Ovary (tissue), 9 donors: ENCODE data around the gene RAB4A. TPM values are rescaled to one million over a fixed set of nuclear protein-coding genes. Genes with fewer than 3 reads are reported as not detected.

Experiments
- DNase-seq, 5 donors: peaks; one replicate each; pipeline ENCODE4 v3.0.0-alpha.2; 2019 to 2020
- H3K27ac ChIP-seq, 2 donors: fragments of 200-600 bp; one replicate each; pipeline versions ENCODE4 v1.5.1 to v1.8.0; 2019 to 2022
- H3K27me3 ChIP-seq: fragments of 200-600 bp; one replicate; pipeline ENCODE4 v1.8.0; 2022
- H3K36me3 ChIP-seq: fragments of 200-600 bp; sonication (generic); one replicate; pipeline ENCODE4 v1.5.1; 2019
- H3K4me1 ChIP-seq: one replicate; pipeline ENCODE4 v1.8.1; 2013; ENCODE audit warnings: mild to moderate bottlenecking, moderate library complexity; ENCODE audit not compliant: insufficient read depth
- H3K4me3 ChIP-seq: fragments of 200-600 bp; sonication (generic); one replicate; pipeline ENCODE4 v1.5.1; 2017
- H3K9me3 ChIP-seq, 2 donors: fragments of 200-600 bp in 1 of 2; sonication (generic) in 1 of 2; one replicate each; pipeline versions ENCODE4 v1.5.1 to v1.8.1; 2013 to 2019; ENCODE audit warnings: mild to moderate bottlenecking in 1 of 2, moderate library complexity in 1 of 2
- CTCF ChIP-seq, 3 donors: fragments of 450-650 bp in 2 of 3; fragments of 200-600 bp in 1 of 3; IDR thresholded peaks; one replicate each; pipeline versions ENCODE4 v1.5.1 to v1.8.0; 2016 to 2022; ENCODE audit warnings: antibody characterized with exemption in 3 of 3, mild to moderate bottlenecking in 1 of 3
- EP300 ChIP-seq: sonication (generic); formaldehyde crosslinking; IDR thresholded peaks from one replicate; pipeline ENCODE4 v1.6.1; 2017; ENCODE audit warnings: antibody characterized with exemption
- POLR2A ChIP-seq: fragments of 450-650 bp; IDR thresholded peaks from one replicate; pipeline ENCODE4 v1.6.1; 2017; ENCODE audit warnings: antibody characterized with exemption, mild to moderate bottlenecking, moderate library complexity
- WGBS, 3 donors: extraction: QIAGEN DNeasy Blood & Tissue Kit in 1 of 3; methylation state at CpG; one replicate each; pipeline versions ENCODE4 v1.1.5 to v1.1.7; 2013 to 2017; 5-methylcytosine and 5-hydroxymethylcytosine counted together
- intact Hi-C, 4 donors: fragments of 100-400 bp; cut with DNase I; formaldehyde crosslinking; loops; one replicate each; pipeline versions ENCODE4 v1.11.0 to v1.15.1; 2022 to 2023
- polyA plus RNA-seq, 2 donors: library from polyadenylated mRNA; stranded (reverse); fragments of 200-250 nt in 1 of 2; fragments of 350-450 nt in 1 of 2; fragmentation: Illumina TruSeq in 1 of 2; extraction: RNeasy Lipid Tissue Mini Kit (QIAGEN cat#74804) in 1 of 2; gene quantifications; one replicate each; pipeline ENCODE4 v1.2.3, GENCODE V29; 2013 to 2014
- total RNA-seq, 7 donors: library from RNA; depleted of rRNA in 2 of 7; stranded (reverse); fragments of >200 nt in 2 of 7; fragmentation: NEBNext Ultra II Directional in 3 of 7; extraction: Animal tissue kit (Norgen Biotek cat#: 25700) in 3 of 7; gene quantifications; one replicate each; pipeline versions ENCODE4 v1.1.0 to v1.2.4, GENCODE V29; 2016 to 2023
- donor health status: DM: no; HTN: no; CAD: no; lungs with moderate emphysema.
- donor health status: DM: no; HTN: no; CAD: no.
- donor health status: Bipolar disorder and iron deficiency.
- donor health status: DM: yes; HTN: yes; CAD: no.
- donor health status: DM: no; HTN: no; CAD: no.
- donor health status: DM: yes; HTN: yes; CAD: no.

The RAB4A gene
- total and polyA plus RNA-seq, 9 donors, result 19.5 to 69.2 (median 44.3) TPM

GRCh38 chr1:229296541-229296941 is 25.6 kb downstream of the RAB4A start:
- H3K27ac ChIP-seq, result no peak overlapping the region

GRCh38 chr1:229297746-229298145 is 26.8 kb downstream of the RAB4A start:
- TF ChIP-seq POLR2A (no peak), CTCF (IDR thresholded peaks at IDR 0.05) (no peak), EP300 (no peak)
- Histone ChIP-seq H3K27ac (no peak overlapping the region), H3K27me3 (no peaks in the 10 kb centered on the region), H3K36me3 (no peaks in the 10 kb centered on the region), H3K4me1 (peaks cover 2% of the 10 kb centered on the region), H3K4me3 (no peak overlapping the region), H3K9me3 (no peaks in the 10 kb centered on the region)
- DNase-seq, result no peak
- intact Hi-C loops, result no loop called here
- 99 to 100% (median 100%) methylated on average over 1 of the region's 1 CpG for WGBS, 3 donors

More at GRCh38 chr1:229296541-229296941, 25.6 kb downstream of the RAB4A start:
- H3K4me1 ChIP-seq, result peaks cover 2% of the 10 kb centered on the region
- H3K27me3 ChIP-seq, result no peaks in the 10 kb centered on the region
- intact Hi-C loops, result no loop called here
- TF ChIP-seq EP300 (no peak), CTCF (IDR thresholded peaks at IDR 0.05) (no peak), POLR2A (no peak)
- no peaks in the 10 kb centered on the region for H3K9me3 ChIP-seq
- no peak overlapping the region for H3K4me3 ChIP-seq
- 83 to 93% (median 84%) methylated on average over 3 of the region's 3 CpGs for WGBS, 3 donors
- DNase-seq, result no peak
- H3K36me3 ChIP-seq, result no peaks in the 10 kb centered on the region

GRCh38 chr1:229298420-229298819 is 27.5 kb downstream of the RAB4A start:
- intact Hi-C loops, result no loop called here
- Histone ChIP-seq H3K9me3 (no peaks in the 10 kb centered on the region), H3K4me1 (peaks cover 2% of the 10 kb centered on the region), H3K36me3 (no peaks in the 10 kb centered on the region), H3K27me3 (no peaks in the 10 kb centered on the region), H3K27ac (no peak overlapping the region), H3K4me3 (no peak overlapping the region)
- TF ChIP-seq CTCF (IDR thresholded peaks at IDR 0.05) (no peak), POLR2A (no peak), EP300 (no peak)
- DNase-seq, result no peak

GRCh38 chr1:229298887-229299503 is 28.1 kb downstream of the RAB4A start:
- Histone ChIP-seq H3K27me3 (no peaks in the 10 kb centered on the region), H3K4me1 (peaks cover 2% of the 10 kb centered on the region), H3K36me3 (no peaks in the 10 kb centered on the region), H3K27ac (no peak overlapping the region), H3K4me3 (no peak overlapping the region), H3K9me3 (no peaks in the 10 kb centered on the region)
- WGBS, 3 donors, result 91 to 95% (median 93%) methylated on average over 5 of the region's 5 CpGs
- no peak for DNase-seq
- intact Hi-C loops, result no loop called here
- TF ChIP-seq POLR2A (no peak), CTCF (IDR thresholded peaks at IDR 0.05) (no peak), EP300 (no peak)
